NCI-H524 treated with DMSO at 0.1 percent for 48 hours (cell line): ENCODE results near the gene GYPC.
A peak's percentile ranks its signal among the peaks of the same experiment; 100 is the strongest.
"Not testable (repeated sequence)": the region's sequence is repeated elsewhere in the genome, so short reads cannot be mapped to it uniquely, and the experiment has no call there.

Experiments
- DNase-seq: peaks from one replicate; lab custom pipeline; 2025; lab: John Stamatoyannopoulos, UW

The GYPC gene

GRCh38 chr2:126671488-126671887 lies 15.5 kb downstream of the GYPC start:
- no peak for DNase-seq

GRCh38 chr2:126672980-126673605 lies 17.1 kb downstream of the GYPC start:
- DNase-seq, result no peak

GRCh38 chr2:126674075-126674744 lies 18.3 kb downstream of the GYPC start:
- DNase-seq, result no peak

GRCh38 chr2:126675637-126676036 lies 19.7 kb downstream of the GYPC start:
- DNase-seq, result no peak

- DNase-seq, result no peak
Observed at GRCh38 chr2:126676221-126677175, 20.5 kb downstream of the GYPC start.

- DNase-seq, result no peak
Observed at GRCh38 chr2:126677176-126677538, 21.2 kb downstream of the GYPC start.

- DNase-seq, result no peak
Observed at GRCh38 chr2:126678269-126679065, 22.5 kb downstream of the GYPC start.

GRCh38 chr2:126679094-126679713 lies 23.2 kb downstream of the GYPC start:
- no peak for DNase-seq

- no peak for DNase-seq
Observed at GRCh38 chr2:126681505-126681904, 25.5 kb downstream of the GYPC start.

GRCh38 chr2:126685629-126686028 lies 29.7 kb downstream of the GYPC start:
- no peak for DNase-seq

GRCh38 chr2:126686286-126686685 lies 30.3 kb downstream of the GYPC start:
- DNase-seq, result no peak

GRCh38 chr2:126686841-126687485 lies 31.0 kb downstream of the GYPC start:
- DNase-seq, result no peak

- no peak for DNase-seq
Observed at GRCh38 chr2:126687503-126687902, 31.5 kb downstream of the GYPC start.

GRCh38 chr2:126688594-126688993 lies 32.6 kb downstream of the GYPC start:
- not testable (repeated sequence) for DNase-seq

- peak; percentile 20 for DNase-seq
Observed at GRCh38 chr2:126692241-126692640, 36.3 kb downstream of the GYPC start.

GRCh38 chr2:126692934-126693592 lies 37.1 kb downstream of the GYPC start:
- DNase-seq, result not testable (repeated sequence)

GRCh38 chr2:126696644-126697520 lies 40.9 kb downstream of the GYPC start:
- DNase-seq, result no peak

- peak; percentile 82 for DNase-seq
Observed at GRCh38 chr2:126698376-126698775, 42.4 kb downstream of the GYPC start.

- DNase-seq, result no peak
Observed at GRCh38 chr2:126699018-126699417, 43.1 kb downstream of the GYPC start.
